ENCODE data around the gene EPHB1. TPM values are rescaled to one million over a fixed set of nuclear protein-coding genes. Genes with fewer than 3 reads are reported as not detected.

EPHB1 gene
- total RNA-seq, 1 experiment from 2014 or later = 0.86 TPM

DNA sequence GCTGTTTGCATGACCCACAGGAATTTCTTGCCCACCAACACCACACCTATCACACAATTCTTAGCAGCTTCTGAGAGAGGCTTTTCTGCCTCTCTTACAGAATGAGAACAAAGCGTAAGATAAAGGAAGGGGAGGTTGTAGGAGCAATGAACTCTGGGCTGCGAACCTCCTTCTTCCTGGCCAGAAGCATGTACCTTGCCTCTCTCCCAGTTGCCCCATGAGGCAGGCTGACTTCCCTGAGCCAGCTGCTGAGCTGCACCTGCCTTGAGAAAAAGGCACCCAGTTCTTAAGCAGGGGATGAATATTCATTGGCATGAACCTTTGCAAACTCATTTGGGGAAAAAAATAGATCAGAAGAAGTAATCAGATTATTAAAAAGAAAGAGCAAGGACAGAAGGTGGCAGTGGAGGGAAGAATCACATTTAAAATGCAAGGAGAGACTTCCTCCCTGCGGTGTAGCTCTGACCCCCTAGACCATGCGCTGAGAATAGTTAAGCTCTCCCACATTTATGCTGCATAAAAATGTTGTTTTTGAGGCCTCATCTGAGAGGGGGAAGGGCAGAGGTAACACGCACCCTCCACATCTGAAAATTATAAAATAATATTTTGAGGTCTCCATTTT lies 304.8 kb downstream of the EPHB1 start:
- Histone ChIP-seq H3K36me3 (ENCODE audit: control insufficient read depth in 1 of 2, insufficient read depth in 2 of 2, low read length in 2 of 2) (no peaks in the 10 kb centered on the region), H3K9me2 (ENCODE audit: insufficient read depth) (no peaks in the 10 kb centered on the region), H3K9ac (ENCODE audit: low read length) (no peak overlapping the region), H3K4me1 (ENCODE audit: control insufficient read depth in 1 of 2, insufficient read depth in 2 of 2, low read length in 2 of 2) (no peaks in the 10 kb centered on the region), H2AFZ (ENCODE audit: low read depth, low read length, poor library complexity, severe bottlenecking) (no peak overlapping the region), H3K27me3 (ENCODE audit: insufficient read depth, low read length) (peaks cover 6% of the 10 kb centered on the region; the same call in 1 of the 2 replicates), H3K79me2 (ENCODE audit: insufficient read depth, low read length) (no peaks in the 10 kb centered on the region), H3K9me3 (ENCODE audit: control insufficient read depth in 1 of 2, insufficient read depth in 1 of 2, low read depth in 1 of 2, low read length in 2 of 2) (no peaks in the 10 kb centered on the region), H4K20me1 (ENCODE audit: insufficient read depth) (no peaks in the 10 kb centered on the region; the same call in 1 of the 2 replicates), H3K4me3 (replicated peaks in 1 of 2; ENCODE audit: low read depth in 1 of 2, low read length in 2 of 2) (no peak overlapping the region), H3K27ac (ENCODE audit: low read depth, low read length) (no peak overlapping the region), H3K4me2 (ENCODE audit: low read length) (no peak overlapping the region)
- no peak for ATAC-seq
- ChIA-PET CTCF (no interaction called here), POLR2A (no interaction called here), RAD21 (ENCODE audit: low non-redundant PET in 1 of 2, low total read pairs in 2 of 2, uncharacterized antibody in 2 of 2, unreplicated experiment in 2 of 2) (no interaction called here)
- DNase-seq (ENCODE audit: low read depth, low spot score) = no peak
- TF ChIP-seq POLR2A (IDR thresholded peaks at IDR 0.05; ENCODE audit: borderline replicate concordance, extremely low read depth, insufficient read depth, insufficient read length) (no peak), ZFX (IDR thresholded peaks at IDR 0.05) (no peak), TCF7L2 (IDR thresholded peaks at IDR 0.05; ENCODE audit: borderline replicate concordance, extremely low read depth, insufficient read depth, insufficient read length) (no peak), RAD21 (IDR thresholded peaks at IDR 0.05; ENCODE audit: low read depth) (no peak), POLR2AphosphoS5 (IDR thresholded peaks at IDR 0.05; ENCODE audit: low read depth, low read length) (no peak), EZH2 (IDR thresholded peaks at IDR 0.05) (no peak)
- TF ChIP-seq, protein P1, sequence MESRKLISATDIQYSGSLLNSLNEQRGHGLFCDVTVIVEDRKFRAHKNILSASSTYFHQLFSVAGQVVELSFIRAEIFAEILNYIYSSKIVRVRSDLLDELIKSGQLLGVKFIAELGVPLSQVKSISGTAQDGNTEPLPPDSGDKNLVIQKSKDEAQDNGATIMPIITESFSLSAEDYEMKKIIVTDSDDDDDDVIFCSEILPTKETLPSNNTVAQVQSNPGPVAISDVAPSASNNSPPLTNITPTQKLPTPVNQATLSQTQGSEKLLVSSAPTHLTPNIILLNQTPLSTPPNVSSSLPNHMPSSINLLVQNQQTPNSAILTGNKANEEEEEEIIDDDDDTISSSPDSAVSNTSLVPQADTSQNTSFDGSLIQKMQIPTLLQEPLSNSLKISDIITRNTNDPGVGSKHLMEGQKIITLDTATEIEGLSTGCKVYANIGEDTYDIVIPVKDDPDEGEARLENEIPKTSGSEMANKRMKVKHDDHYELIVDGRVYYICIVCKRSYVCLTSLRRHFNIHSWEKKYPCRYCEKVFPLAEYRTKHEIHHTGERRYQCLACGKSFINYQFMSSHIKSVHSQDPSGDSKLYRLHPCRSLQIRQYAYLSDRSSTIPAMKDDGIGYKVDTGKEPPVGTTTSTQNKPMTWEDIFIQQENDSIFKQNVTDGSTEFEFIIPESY (IDR thresholded peaks at IDR 0.05; ENCODE audit: extremely low read depth, insufficient replicate concordance, low read length) = no peak
- TF ChIP-seq, protein P2, sequence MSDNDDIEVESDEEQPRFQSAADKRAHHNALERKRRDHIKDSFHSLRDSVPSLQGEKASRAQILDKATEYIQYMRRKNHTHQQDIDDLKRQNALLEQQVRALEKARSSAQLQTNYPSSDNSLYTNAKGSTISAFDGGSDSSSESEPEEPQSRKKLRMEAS (IDR thresholded peaks at IDR 0.05) = no peak
- intact Hi-C loops (cut with micrococcal nuclease) = no loop called here
- no TSS peak for BruUV-seq (replicated peaks)

Measured in HCT116 (cell line).